ENCODE measurements around the gene NOBOX. TPM values are rescaled to one million over a fixed set of nuclear protein-coding genes. Genes with fewer than 3 reads are reported as not detected.

Gene NOBOX
- polyA plus RNA-seq, 1 donor from 2014 or later, result not detected

DNA sequence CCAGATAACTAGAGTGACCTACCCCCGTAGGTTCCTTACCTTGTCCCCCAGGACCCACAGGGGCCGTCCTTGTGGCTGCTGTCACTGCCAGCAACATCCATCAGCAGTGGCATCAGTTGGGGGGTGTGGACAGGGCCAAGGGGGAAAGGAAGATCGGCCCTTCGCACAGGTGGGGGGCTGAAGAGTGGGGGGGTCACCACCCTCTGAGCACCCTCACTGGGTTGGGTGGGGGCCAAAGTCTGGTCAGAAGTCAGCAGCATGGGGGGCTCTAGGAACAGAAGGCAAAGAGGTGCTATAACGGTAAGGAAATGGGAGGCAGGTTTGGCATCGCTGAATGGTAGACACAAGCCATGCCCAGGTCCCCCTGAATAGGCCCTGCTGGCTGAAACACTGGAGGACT is 4.6 kb downstream of the NOBOX start:
- H2AFZ ChIP-seq (ENCODE audit: low read depth, low read length), result no peak overlapping the region
- no peaks in the 10 kb centered on the region for H3K27me3 ChIP-seq (ENCODE audit: insufficient read depth, low read depth, low read length)
- H3K27ac ChIP-seq (ENCODE audit: low read length), result no peak overlapping the region
- no peak overlapping the region for H3K4me3 ChIP-seq (ENCODE audit: low read length)
- H3K9me2 ChIP-seq (ENCODE audit: insufficient read depth, low read length), result no peaks in the 10 kb centered on the region
- no peak for TF ChIP-seq MXI1 (conservative IDR thresholded peaks at IDR 0.05; ENCODE audit: poor library complexity, severe bottlenecking)
- TF ChIP-seq EP300 (conservative IDR thresholded peaks at IDR 0.05; ENCODE audit: poor library complexity, severe bottlenecking), result no peak
- TF ChIP-seq EZH2 (IDR thresholded peaks at IDR 0.05; ENCODE audit: borderline replicate concordance, insufficient read depth, low read length, poor library complexity, severe bottlenecking), result no peak
- TF ChIP-seq, protein P1, sequence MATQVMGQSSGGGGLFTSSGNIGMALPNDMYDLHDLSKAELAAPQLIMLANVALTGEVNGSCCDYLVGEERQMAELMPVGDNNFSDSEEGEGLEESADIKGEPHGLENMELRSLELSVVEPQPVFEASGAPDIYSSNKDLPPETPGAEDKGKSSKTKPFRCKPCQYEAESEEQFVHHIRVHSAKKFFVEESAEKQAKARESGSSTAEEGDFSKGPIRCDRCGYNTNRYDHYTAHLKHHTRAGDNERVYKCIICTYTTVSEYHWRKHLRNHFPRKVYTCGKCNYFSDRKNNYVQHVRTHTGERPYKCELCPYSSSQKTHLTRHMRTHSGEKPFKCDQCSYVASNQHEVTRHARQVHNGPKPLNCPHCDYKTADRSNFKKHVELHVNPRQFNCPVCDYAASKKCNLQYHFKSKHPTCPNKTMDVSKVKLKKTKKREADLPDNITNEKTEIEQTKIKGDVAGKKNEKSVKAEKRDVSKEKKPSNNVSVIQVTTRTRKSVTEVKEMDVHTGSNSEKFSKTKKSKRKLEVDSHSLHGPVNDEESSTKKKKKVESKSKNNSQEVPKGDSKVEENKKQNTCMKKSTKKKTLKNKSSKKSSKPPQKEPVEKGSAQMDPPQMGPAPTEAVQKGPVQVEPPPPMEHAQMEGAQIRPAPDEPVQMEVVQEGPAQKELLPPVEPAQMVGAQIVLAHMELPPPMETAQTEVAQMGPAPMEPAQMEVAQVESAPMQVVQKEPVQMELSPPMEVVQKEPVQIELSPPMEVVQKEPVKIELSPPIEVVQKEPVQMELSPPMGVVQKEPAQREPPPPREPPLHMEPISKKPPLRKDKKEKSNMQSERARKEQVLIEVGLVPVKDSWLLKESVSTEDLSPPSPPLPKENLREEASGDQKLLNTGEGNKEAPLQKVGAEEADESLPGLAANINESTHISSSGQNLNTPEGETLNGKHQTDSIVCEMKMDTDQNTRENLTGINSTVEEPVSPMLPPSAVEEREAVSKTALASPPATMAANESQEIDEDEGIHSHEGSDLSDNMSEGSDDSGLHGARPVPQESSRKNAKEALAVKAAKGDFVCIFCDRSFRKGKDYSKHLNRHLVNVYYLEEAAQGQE (IDR thresholded peaks at IDR 0.05; ENCODE audit: borderline replicate concordance), result no peak
- no peak for TF ChIP-seq SMC3 (conservative IDR thresholded peaks at IDR 0.05; ENCODE audit: poor library complexity)
- TF ChIP-seq RAD21 (conservative IDR thresholded peaks at IDR 0.05), result no peak
- no peak for TF ChIP-seq TAF1 (IDR thresholded peaks at IDR 0.05; ENCODE audit: low read depth)
- no peak for TF ChIP-seq POLR2AphosphoS5 (IDR thresholded peaks at IDR 0.05)
- TF ChIP-seq, protein P2, sequence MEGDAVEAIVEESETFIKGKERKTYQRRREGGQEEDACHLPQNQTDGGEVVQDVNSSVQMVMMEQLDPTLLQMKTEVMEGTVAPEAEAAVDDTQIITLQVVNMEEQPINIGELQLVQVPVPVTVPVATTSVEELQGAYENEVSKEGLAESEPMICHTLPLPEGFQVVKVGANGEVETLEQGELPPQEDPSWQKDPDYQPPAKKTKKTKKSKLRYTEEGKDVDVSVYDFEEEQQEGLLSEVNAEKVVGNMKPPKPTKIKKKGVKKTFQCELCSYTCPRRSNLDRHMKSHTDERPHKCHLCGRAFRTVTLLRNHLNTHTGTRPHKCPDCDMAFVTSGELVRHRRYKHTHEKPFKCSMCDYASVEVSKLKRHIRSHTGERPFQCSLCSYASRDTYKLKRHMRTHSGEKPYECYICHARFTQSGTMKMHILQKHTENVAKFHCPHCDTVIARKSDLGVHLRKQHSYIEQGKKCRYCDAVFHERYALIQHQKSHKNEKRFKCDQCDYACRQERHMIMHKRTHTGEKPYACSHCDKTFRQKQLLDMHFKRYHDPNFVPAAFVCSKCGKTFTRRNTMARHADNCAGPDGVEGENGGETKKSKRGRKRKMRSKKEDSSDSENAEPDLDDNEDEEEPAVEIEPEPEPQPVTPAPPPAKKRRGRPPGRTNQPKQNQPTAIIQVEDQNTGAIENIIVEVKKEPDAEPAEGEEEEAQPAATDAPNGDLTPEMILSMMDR (IDR thresholded peaks at IDR 0.05; ENCODE audit: poor library complexity, severe bottlenecking), result no peak
- no peaks in the 10 kb centered on the region for H3K36me3 ChIP-seq (ENCODE audit: insufficient read depth, low read length)
- H3K4me2 ChIP-seq (ENCODE audit: low read length), result no peak overlapping the region
- H3F3A ChIP-seq (ENCODE audit: insufficient read depth, low read length, poor library complexity, severe bottlenecking), result no peaks in the 10 kb centered on the region
- no peaks in the 10 kb centered on the region for H3K79me2 ChIP-seq (replicated peaks; ENCODE audit: insufficient read depth, low read length)
- H3K9me3 ChIP-seq (ENCODE audit: low read length), result no peaks in the 10 kb centered on the region
- no peaks in the 10 kb centered on the region for H4K20me1 ChIP-seq (ENCODE audit: insufficient read depth)
- H3K9ac ChIP-seq (ENCODE audit: low read length), result no peak overlapping the region

DNA sequence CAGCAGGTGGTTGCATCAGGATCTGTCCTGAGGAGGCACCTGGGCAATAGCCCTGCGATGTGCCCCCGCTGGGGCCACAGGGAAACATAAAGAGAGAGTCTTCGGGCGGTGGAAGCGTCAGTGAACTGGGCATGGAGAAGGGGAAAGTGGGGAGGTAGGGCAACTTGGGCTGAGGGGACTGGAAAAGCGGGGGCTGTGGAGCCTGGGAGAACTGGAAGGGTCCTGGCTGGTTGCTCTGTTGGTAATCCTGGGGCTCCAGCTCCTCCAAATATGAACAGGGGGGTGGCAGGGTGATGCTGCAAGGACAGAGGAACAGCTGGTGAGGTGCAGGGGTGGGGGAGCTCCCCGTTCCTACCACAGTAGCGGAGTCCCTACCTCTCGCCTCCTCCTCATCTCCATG is 5.2 kb downstream of the NOBOX start:
- Histone ChIP-seq H4K20me1 (ENCODE audit: insufficient read depth) (no peaks in the 10 kb centered on the region), H3K4me3 (ENCODE audit: low read length) (no peak overlapping the region), H3K4me2 (ENCODE audit: low read length) (no peak overlapping the region), H3K36me3 (ENCODE audit: insufficient read depth, low read length) (no peaks in the 10 kb centered on the region), H3K9me3 (ENCODE audit: low read length) (no peaks in the 10 kb centered on the region), H3K9ac (ENCODE audit: low read length) (no peak overlapping the region), H3K9me2 (ENCODE audit: insufficient read depth, low read length) (no peaks in the 10 kb centered on the region), H3K27me3 (ENCODE audit: insufficient read depth, low read depth, low read length) (no peaks in the 10 kb centered on the region), H2AFZ (ENCODE audit: low read depth, low read length) (no peak overlapping the region), H3K27ac (ENCODE audit: low read length) (no peak overlapping the region), H3F3A (ENCODE audit: insufficient read depth, low read length, poor library complexity, severe bottlenecking) (no peaks in the 10 kb centered on the region), H3K79me2 (replicated peaks; ENCODE audit: insufficient read depth, low read length) (no peaks in the 10 kb centered on the region)
- TF ChIP-seq SMC3 (conservative IDR thresholded peaks at IDR 0.05; ENCODE audit: poor library complexity) (no peak), RAD21 (conservative IDR thresholded peaks at IDR 0.05) (no peak), EZH2 (IDR thresholded peaks at IDR 0.05; ENCODE audit: borderline replicate concordance, insufficient read depth, low read length, poor library complexity, severe bottlenecking) (no peak), EP300 (conservative IDR thresholded peaks at IDR 0.05; ENCODE audit: poor library complexity, severe bottlenecking) (no peak)
- TF ChIP-seq, protein P1 (IDR thresholded peaks at IDR 0.05; ENCODE audit: borderline replicate concordance), result no peak
